ENCODE data around the gene FMN2. TPM values are rescaled to one million over a fixed set of nuclear protein-coding genes. Genes with fewer than 3 reads are reported as not detected.

The FMN2 gene
- total RNA-seq, 1 experiment from 2014 or later: 0.59 TPM

GRCh38 chr1:240342251-240342625 is 250.6 kb downstream of the FMN2 start:
- no peak overlapping the region for H2BK5ac ChIP-seq (ENCODE audit: insufficient read length, low read length)
- no peak overlapping the region for H2AFZ ChIP-seq (ENCODE audit: low read length)
- no peak overlapping the region for H3K4me2 ChIP-seq (ENCODE audit: insufficient read depth, insufficient read length, low read length)
- DNase-seq: no peak
- no peak overlapping the region for H3T11ph ChIP-seq (ENCODE audit: low read length)
- WGBS (ENCODE audit: extremely low coverage, insufficient read length, low lambda C conversion rate): no CpG with 5 or more reads among the region's 3 CpGs
- no peak overlapping the region for H3K23ac ChIP-seq (ENCODE audit: insufficient read length, low read depth, low read length)
- no peaks in the 10 kb centered on the region for H3K27me3 ChIP-seq (ENCODE audit: insufficient read depth, low read length)
- H3K9ac ChIP-seq (ENCODE audit: extremely low read depth, insufficient read length, low read length): no peak overlapping the region
- no peak overlapping the region for H3K27ac ChIP-seq (ENCODE audit: insufficient read length, low read depth, low read length)
- no peaks in the 10 kb centered on the region for H3K27me3 Mint-ChIP-seq (ENCODE audit: low read depth)
- no peak overlapping the region for H2BK15ac ChIP-seq (ENCODE audit: low read depth, low read length)
- H3K18ac ChIP-seq (ENCODE audit: insufficient read length, low read depth, low read length): no peak overlapping the region
- no peak overlapping the region for H3K4ac ChIP-seq (ENCODE audit: low read depth, low read length)
- no peaks in the 10 kb centered on the region for H4K20me1 ChIP-seq (ENCODE audit: control insufficient read depth, insufficient read depth, insufficient read length)
- no peaks in the 10 kb centered on the region for H3K4me1 ChIP-seq (ENCODE audit: insufficient read depth, low read length)
- no peak overlapping the region for H4K91ac ChIP-seq (ENCODE audit: insufficient read length, low read depth, low read length)
- H3K36me3 Mint-ChIP-seq (ENCODE audit: insufficient read depth in 1 of 3, low read depth in 3 of 3): no peaks in the 10 kb centered on the region
- no peak overlapping the region for H2AK5ac ChIP-seq (ENCODE audit: insufficient read length, low read length)
- no peak overlapping the region for H3K56ac ChIP-seq (ENCODE audit: insufficient read length, low read depth, low read length)
- H3K4me1 Mint-ChIP-seq: peaks cover 3 to 6% of the 10 kb centered on the region in 2 experiments
- H2BK12ac ChIP-seq (ENCODE audit: insufficient read length, low read depth, low read length): no peak overlapping the region
- no peak overlapping the region for H3K27ac Mint-ChIP-seq
- no peak for TF ChIP-seq CTCF (conservative IDR thresholded peaks at IDR 0.05)
- no peaks in the 10 kb centered on the region for H3K9me3 ChIP-seq (ENCODE audit: control insufficient read depth, low read depth, low read length)
- no peak overlapping the region for H3K4me3 Mint-ChIP-seq
- H2BK20ac ChIP-seq (ENCODE audit: low read depth, low read length, poor library complexity, severe bottlenecking): no peak overlapping the region
- no peak overlapping the region for H4K5ac ChIP-seq (ENCODE audit: insufficient read length, low read depth, low read length)
- H3K14ac ChIP-seq (ENCODE audit: insufficient read depth, low read length): no peak overlapping the region
- no peaks in the 10 kb centered on the region; a peak in 1 of 5 replicates for H3K9me3 Mint-ChIP-seq
- H4K8ac ChIP-seq (replicated peaks; ENCODE audit: insufficient read length, low read depth, low read length): no peak overlapping the region
- H2BK120ac ChIP-seq (ENCODE audit: low read depth, low read length, poor library complexity, severe bottlenecking): no peak overlapping the region
- no peaks in the 10 kb centered on the region for H3K23me2 ChIP-seq (ENCODE audit: insufficient read length, low read depth, low read length, poor library complexity, severe bottlenecking)
- H3K79me1 ChIP-seq (ENCODE audit: insufficient read depth, low read depth, low read length, poor library complexity, severe bottlenecking): no peaks in the 10 kb centered on the region
- H3K79me2 ChIP-seq (ENCODE audit: insufficient read depth, low read length): no peaks in the 10 kb centered on the region
